GM12801 (cell line): ENCODE results near the gene SPG11.

Experiments used
- CTCF ChIP-seq: IDR thresholded peaks from one replicate; pipeline ENCODE4 v1.5.1; 2011; ENCODE audit warnings: control low read depth; ENCODE audit not compliant: insufficient read length; ENCODE audit errors: extremely low read depth

The SPG11 gene

GRCh38 chr15:44662478-44663409 is 718 bp downstream of the SPG11 start:
- TF ChIP-seq CTCF: no peak

DNA sequence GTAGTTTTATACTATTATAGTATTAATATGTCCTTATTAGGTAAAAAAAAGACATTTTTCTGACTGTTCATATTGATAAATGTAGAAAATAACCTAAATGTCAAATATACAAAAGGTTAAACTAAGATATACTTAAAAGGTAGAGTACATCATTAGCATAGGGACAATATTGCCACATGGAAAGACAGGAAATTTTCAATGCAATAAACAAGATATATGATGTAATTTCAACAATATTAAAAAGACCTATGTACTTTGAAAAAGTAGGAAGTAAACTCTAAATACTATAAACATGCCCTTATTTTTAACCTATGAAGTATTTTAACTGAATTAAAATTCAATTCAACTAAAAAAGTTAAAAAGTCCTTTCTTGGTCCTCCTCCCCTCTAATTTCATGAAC is 1.9 kb downstream of the SPG11 start:
- TF ChIP-seq CTCF: no peak

DNA sequence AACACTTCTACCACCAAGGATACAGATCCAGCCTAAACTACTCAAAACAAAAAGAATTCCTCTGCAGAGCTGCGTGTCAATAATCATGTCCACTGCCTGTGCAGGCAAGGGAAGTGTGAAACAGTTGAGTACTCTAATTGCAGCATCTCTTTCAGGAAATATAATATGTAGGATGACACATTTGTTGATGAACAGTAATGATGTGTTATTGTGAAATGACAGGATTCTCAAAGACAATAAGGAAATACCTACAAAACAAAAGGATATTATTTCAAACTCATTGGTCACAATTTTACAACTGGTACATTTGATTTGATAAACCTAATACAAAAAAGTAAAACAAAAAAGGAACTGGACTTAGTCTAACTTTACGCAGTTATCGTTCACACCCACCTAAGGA is 4.4 kb downstream of the SPG11 start:
- no peak for TF ChIP-seq CTCF

GRCh38 chr15:44657378-44657777 is 6.1 kb downstream of the SPG11 start:
- TF ChIP-seq CTCF: no peak

DNA sequence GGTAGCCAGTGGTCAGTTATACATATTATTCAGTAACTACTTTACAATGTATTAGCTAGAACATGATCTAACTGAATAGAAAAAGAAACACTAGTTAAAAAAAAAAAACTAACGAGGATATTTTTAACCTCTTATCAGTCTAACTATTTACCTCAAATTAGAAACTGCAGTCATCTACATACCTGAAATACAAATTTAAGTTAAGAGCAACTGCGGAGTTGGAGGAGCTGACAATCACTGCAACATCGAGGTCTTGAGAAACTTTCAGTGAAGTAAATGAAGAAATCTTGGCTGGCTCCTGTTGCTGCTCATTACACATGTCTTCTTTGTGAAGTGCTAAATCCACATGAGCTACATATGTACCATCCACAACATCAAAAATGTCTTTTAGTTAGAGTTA is 6.5 kb downstream of the SPG11 start:
- TF ChIP-seq CTCF: no peak

- TF ChIP-seq CTCF: no peak
Measured at GRCh38 chr15:44656298-44656697, 7.2 kb downstream of the SPG11 start.

- TF ChIP-seq CTCF: no peak
Measured at GRCh38 chr15:44654858-44655257, 8.6 kb downstream of the SPG11 start.
